Stimulated activated effector memory CD8-positive, alpha-beta T cell treated with anti-CD3 and anti-CD28 coated beads, Interleukin-12 subunit alpha, Interleukin-12 subunit beta, amount 100 ng/mL, for 72 hours (primary cell): ENCODE measurements around the gene TFE3.

Experiments
- ATAC-seq: fragments of 150-1000 bp; cut with Tn5 transposase; 2 replicates; pipeline ENCODE4 v1.10.0; 2021
- DNase-seq, 2 donors: peaks; one replicate each; pipeline ENCODE4 v3.0.0; 2021 to 2022; ENCODE audit warnings: low spot score in 2 of 2
- H3K27ac Mint-ChIP-seq: one replicate; pipeline ENCODE4 v1.8.0; 2022; ENCODE audit warnings: mild to moderate bottlenecking, mixed read lengths
- H3K36me3 Mint-ChIP-seq: one replicate; pipeline ENCODE4 v1.8.0; 2022; ENCODE audit warnings: mild to moderate bottlenecking, mixed read lengths
- H3K4me1 Mint-ChIP-seq: one replicate; pipeline ENCODE4 v1.8.0; 2022; ENCODE audit warnings: mixed read lengths
- H3K4me3 Mint-ChIP-seq: one replicate; pipeline ENCODE4 v1.8.0; 2022; ENCODE audit warnings: mild to moderate bottlenecking, mixed read lengths
- H3K9me3 Mint-ChIP-seq: one replicate; pipeline ENCODE4 v1.8.0; 2022; ENCODE audit warnings: mixed read lengths

Gene TFE3

GRCh38 chrX:49043220-49043986, at the start of gene TFE3:
Gene TFE3 (minus strand): TSS chrX:49043357. CDS start chrX:49043226, 131 bp downstream.
- peak within 1 kb of the TSS; percentile 93 for H3K27ac Mint-ChIP-seq
- DNase-seq (peak; percentile 74 to 94), ATAC-seq (peak; percentile 93)
- peak within 1 kb of the TSS; percentile 86 for H3K4me3 Mint-ChIP-seq
- H3K9me3 Mint-ChIP-seq: no peaks in the 10 kb centered on the region
- peaks cover 23% of the 10 kb centered on the region for H3K36me3 Mint-ChIP-seq
- peaks cover 39% of the 10 kb centered on the region for H3K4me1 Mint-ChIP-seq

- no peaks in the 10 kb centered on the region for H3K36me3 Mint-ChIP-seq
- DNase-seq: no peak
- H3K27ac Mint-ChIP-seq: no peak overlapping the region
- no peaks in the 10 kb centered on the region for H3K9me3 Mint-ChIP-seq
- H3K4me1 Mint-ChIP-seq: no peaks in the 10 kb centered on the region
- no peak for ATAC-seq
- no peak overlapping the region for H3K4me3 Mint-ChIP-seq
Observed at GRCh38 chrX:49089553-49089952, 46.4 kb upstream of the TFE3 start.

GRCh38 chrX:49082271-49082871, 39.2 kb upstream of the TFE3 start:
- no peak overlapping the region for H3K27ac Mint-ChIP-seq

GRCh38 chrX:49079489-49080428, 36.6 kb upstream of the TFE3 start, which contains the start of gene WDR45:
Gene WDR45 (minus strand): TSS chrX:49079887. CDS start chrX:49078095, 1,792 bp downstream.
- Mint-ChIP-seq H3K27ac (peak within 1 kb of the TSS; percentile 99), H3K9me3 (no peaks in the 10 kb centered on the region), H3K4me1 (peaks cover 19% of the 10 kb centered on the region), H3K4me3 (peak within 1 kb of the TSS; percentile 86), H3K36me3 (peaks cover 7% of the 10 kb centered on the region)
- DNase-seq: peak; percentile 40 to 80
- peak; percentile 87 for ATAC-seq

More at GRCh38 chrX:49082271-49082871, 39.2 kb upstream of the TFE3 start:
- H3K4me3 Mint-ChIP-seq: no peak overlapping the region
- peaks cover 19% of the 10 kb centered on the region for H3K4me1 Mint-ChIP-seq
- ATAC-seq: peak; percentile 29
- no peaks in the 10 kb centered on the region for H3K9me3 Mint-ChIP-seq
- peaks cover 7% of the 10 kb centered on the region for H3K36me3 Mint-ChIP-seq
- no peak for DNase-seq

GRCh38 chrX:49077941-49078340, 34.8 kb upstream of the TFE3 start:
- peaks cover 26% of the 10 kb centered on the region for H3K4me1 Mint-ChIP-seq
- peak overlapping the region; percentile 99 for H3K27ac Mint-ChIP-seq
- DNase-seq: no peak
- no peak overlapping the region for H3K4me3 Mint-ChIP-seq
- no peaks in the 10 kb centered on the region for H3K9me3 Mint-ChIP-seq
- peaks cover 24% of the 10 kb centered on the region for H3K36me3 Mint-ChIP-seq
- ATAC-seq: no peak

GRCh38 chrX:49075347-49075746, 32.2 kb upstream of the TFE3 start:
- H3K4me3 Mint-ChIP-seq: no peak overlapping the region

DNA sequence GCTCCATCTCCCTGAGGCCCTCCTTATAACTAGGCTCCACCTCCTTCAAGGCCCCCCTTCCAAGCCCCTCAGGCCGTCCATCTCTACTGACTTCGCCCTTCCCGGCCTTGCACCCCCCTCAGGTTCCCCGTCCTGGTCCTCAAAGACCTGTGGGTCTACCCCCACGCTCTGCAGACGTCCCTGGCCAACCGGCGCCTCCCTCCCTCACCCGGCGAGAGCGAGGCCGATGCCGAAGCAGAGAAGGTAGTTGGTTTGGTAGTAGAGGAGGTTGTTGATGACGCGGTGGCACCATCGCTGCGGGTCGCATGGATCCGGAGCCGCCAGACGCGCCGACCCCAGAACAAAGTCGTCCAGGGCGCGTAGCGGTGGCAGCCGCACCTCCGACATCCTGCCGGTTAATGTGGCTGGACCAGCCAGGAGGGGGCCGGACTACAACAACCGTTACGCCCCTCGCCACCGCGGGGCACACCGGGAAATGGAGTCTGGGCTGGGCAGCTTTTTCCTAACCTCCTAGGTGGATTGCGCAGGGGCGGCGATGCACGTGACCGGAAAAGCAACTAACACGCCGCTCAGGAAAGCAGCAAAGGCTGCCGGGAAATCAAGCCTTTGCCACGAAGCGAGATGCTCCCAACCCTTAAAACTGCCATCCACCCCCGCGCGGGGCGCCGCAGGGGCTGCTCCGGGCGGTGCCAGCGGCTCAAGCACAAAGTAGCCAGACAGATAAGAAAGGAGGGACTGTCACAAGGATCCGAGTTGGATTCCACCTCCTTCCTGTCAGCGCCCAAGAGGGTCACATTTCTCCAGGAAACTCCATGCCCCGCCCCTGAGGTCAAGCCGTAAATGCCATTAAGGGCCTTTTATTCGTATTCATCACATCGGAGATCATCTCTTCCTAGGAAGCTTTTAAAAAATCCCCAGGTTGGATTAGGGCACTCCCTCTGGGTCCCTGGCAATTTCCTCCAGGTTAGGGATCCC, 30.7 kb upstream of the TFE3 start, which contains the start of gene PRAF2:
Gene PRAF2, minus strand, starts transcription at position 402 of the 975 bp plus-strand sequence. Its CDS starts 15 bp downstream, at position 387.
- ATAC-seq (peak; percentile 95), DNase-seq (peak; percentile 57 to 89)
- Mint-ChIP-seq H3K36me3 (peaks cover 28% of the 10 kb centered on the region), H3K9me3 (no peaks in the 10 kb centered on the region), H3K4me3 (peak within 1 kb of the TSS; percentile 79), H3K4me1 (peaks cover 21% of the 10 kb centered on the region), H3K27ac (peak within 1 kb of the TSS; percentile 78)

More at GRCh38 chrX:49075347-49075746, 32.2 kb upstream of the TFE3 start:
- Mint-ChIP-seq H3K27ac (no peak overlapping the region), H3K4me1 (peaks cover 29% of the 10 kb centered on the region), H3K36me3 (peaks cover 31% of the 10 kb centered on the region), H3K9me3 (no peaks in the 10 kb centered on the region)
- DNase-seq (no peak), ATAC-seq (no peak)

GRCh38 chrX:49072712-49073095, 29.5 kb upstream of the TFE3 start:
- no peak for ATAC-seq
- peaks cover 21% of the 10 kb centered on the region for H3K4me1 Mint-ChIP-seq
- H3K36me3 Mint-ChIP-seq: peaks cover 24% of the 10 kb centered on the region
- no peaks in the 10 kb centered on the region for H3K9me3 Mint-ChIP-seq
- H3K4me3 Mint-ChIP-seq: peak overlapping the region; percentile 79
- no peak for DNase-seq
- H3K27ac Mint-ChIP-seq: peak overlapping the region; percentile 78

- no peak for ATAC-seq
- DNase-seq: no peak
- no peak overlapping the region for H3K27ac Mint-ChIP-seq
- H3K36me3 Mint-ChIP-seq: peaks cover 24% of the 10 kb centered on the region
- no peaks in the 10 kb centered on the region for H3K9me3 Mint-ChIP-seq
- H3K4me3 Mint-ChIP-seq: peak overlapping the region; percentile 31
- peaks cover 21% of the 10 kb centered on the region for H3K4me1 Mint-ChIP-seq
Observed at GRCh38 chrX:49071877-49072711, 28.9 kb upstream of the TFE3 start.

- Mint-ChIP-seq H3K36me3 (peaks cover 24% of the 10 kb centered on the region), H3K9me3 (no peaks in the 10 kb centered on the region), H3K27ac (no peak overlapping the region), H3K4me1 (peaks cover 21% of the 10 kb centered on the region), H3K4me3 (no peak overlapping the region)
- ATAC-seq: no peak
- DNase-seq: no peak
Observed at GRCh38 chrX:49070988-49071387, 27.8 kb upstream of the TFE3 start.

DNA sequence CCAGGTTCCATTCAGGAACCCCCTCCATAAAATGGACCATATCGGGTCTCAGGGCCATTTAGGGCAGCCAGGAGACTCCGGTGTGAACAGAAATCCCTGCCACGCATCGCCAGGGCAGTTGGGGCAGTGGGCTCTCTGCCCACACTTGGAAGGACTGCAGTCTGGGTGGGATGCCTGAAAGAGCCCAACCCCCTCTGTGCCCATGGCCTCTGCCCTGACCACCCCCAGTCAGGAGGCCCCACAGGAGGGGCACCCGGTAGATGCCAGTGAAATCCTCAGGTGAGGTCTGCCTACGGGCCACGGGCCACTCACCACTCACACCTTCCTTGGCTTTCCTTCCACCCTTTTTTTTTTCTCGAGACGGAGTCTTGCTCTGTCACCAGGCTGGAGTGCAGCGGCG, 25.9 kb upstream of the TFE3 start:
- Mint-ChIP-seq H3K4me1 (peaks cover 21% of the 10 kb centered on the region), H3K36me3 (peaks cover 20% of the 10 kb centered on the region), H3K9me3 (no peaks in the 10 kb centered on the region), H3K27ac (no peak overlapping the region), H3K4me3 (no peak overlapping the region)
- ATAC-seq (no peak), DNase-seq (no peak)

- Mint-ChIP-seq H3K4me3 (no peak overlapping the region), H3K27ac (no peak overlapping the region), H3K4me1 (peaks cover 9% of the 10 kb centered on the region), H3K36me3 (peaks cover 13% of the 10 kb centered on the region), H3K9me3 (no peaks in the 10 kb centered on the region)
- ATAC-seq: no peak
- no peak for DNase-seq
Observed at GRCh38 chrX:49067285-49068120, 24.3 kb upstream of the TFE3 start.

DNA sequence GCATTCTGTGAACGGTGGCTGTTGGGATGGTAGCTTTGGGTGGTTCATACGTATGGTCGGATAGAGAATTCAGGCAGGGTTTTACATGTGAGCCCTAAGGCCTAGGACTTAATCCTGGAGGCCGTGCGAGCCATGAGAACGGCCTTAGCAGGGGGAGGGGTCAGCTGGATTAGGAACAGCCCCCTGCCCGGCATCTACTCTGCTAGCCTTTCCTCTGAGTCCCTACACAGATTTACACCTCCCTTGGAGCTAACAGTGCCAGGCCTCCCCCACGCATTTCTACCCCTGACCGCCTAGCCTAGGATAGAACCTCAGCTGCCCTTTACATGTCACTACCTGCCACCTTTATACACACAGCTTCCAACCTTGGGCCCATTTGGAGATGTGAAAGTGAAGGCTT, 23.5 kb upstream of the TFE3 start:
- DNase-seq (no peak), ATAC-seq (no peak)
- peaks cover 5% of the 10 kb centered on the region for H3K4me1 Mint-ChIP-seq
- no peak overlapping the region for H3K27ac Mint-ChIP-seq
- no peaks in the 10 kb centered on the region for H3K9me3 Mint-ChIP-seq
- no peak overlapping the region for H3K4me3 Mint-ChIP-seq
- H3K36me3 Mint-ChIP-seq: peaks cover 13% of the 10 kb centered on the region
